Fibroblast of the aortic adventitia (primary cell): ENCODE measurements around the gene OR51A4. TPM values are rescaled to one million over a fixed set of nuclear protein-coding genes. Genes with fewer than 3 reads are reported as not detected.
"Not testable (repeated sequence)": the region's sequence is repeated elsewhere in the genome, so short reads cannot be mapped to it uniquely, and the experiment has no call there.

Experiments
- DNase-seq: peaks from one replicate; pipeline ENCODE4 v3.0.0-alpha.2; 2010; ENCODE audit warnings: low read depth
- H3K4me3 ChIP-seq: 2 replicates; pipeline ENCODE4 v1.5.1; 2011; ENCODE audit warnings: low read depth, mild to moderate bottlenecking, control low read depth, low read length, moderate library complexity
- CTCF ChIP-seq: IDR thresholded peaks from 2 replicates; pipeline ENCODE4 v1.5.1; 2011; ENCODE audit warnings: mild to moderate bottlenecking, low read length, control low read depth, inconsistent platforms; ENCODE audit not compliant: insufficient read depth
- total RNA-seq: library from RNA; depleted of rRNA; stranded (reverse); fragments of >200 nt; gene quantifications from 2 replicates; pipeline ENCODE4 v1.2.3, GENCODE V29; 2012; ENCODE audit warnings: low replicate concordance

The OR51A4 gene
- total RNA-seq, 1 donor, result not detected

DNA sequence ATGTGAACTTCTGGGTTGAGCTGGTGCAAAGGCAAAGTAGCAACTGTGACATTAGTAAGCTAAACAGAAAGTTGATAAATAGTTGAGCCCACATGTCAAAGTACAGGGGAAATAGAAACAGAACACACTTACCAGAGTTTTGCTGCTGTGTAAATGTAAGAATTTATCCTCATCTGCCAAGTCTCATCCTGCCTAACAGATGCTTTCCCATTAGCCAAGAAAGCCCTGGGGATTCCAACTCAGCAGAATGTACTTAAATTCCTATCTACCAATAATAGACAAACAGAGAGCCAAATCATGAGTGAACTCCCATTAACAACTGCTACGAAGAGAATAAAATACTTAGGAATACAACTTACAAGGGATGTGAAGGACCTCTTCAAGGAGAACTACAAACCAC is 15.4 kb upstream of the OR51A4 start:
- DNase-seq, result no peak
- no peak overlapping the region for H3K4me3 ChIP-seq
- TF ChIP-seq CTCF, result no peak

GRCh38 chr11:4960877-4961276 is 13.5 kb upstream of the OR51A4 start:
- no peak for TF ChIP-seq CTCF
- no peak overlapping the region for H3K4me3 ChIP-seq
- DNase-seq, result no peak

DNA sequence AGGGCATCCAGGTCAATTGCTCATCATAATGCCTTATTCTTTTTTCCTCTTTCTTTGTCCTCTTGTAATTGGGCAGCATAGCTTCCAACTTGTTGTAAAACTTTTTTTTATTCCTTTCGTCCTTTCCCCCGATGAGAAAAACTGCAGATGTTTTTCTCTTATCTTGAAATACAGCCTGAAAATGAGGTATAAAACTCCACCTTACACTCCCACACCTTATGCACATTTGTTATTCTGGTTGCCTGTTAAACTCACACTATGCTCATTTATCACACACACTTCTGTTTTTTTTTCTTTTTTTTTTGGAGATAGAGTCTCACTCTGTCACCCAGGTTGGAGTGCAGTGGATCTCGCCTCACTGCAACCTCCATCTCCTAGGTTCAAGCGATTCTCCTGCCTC is 10.0 kb upstream of the OR51A4 start:
- no peak overlapping the region for H3K4me3 ChIP-seq
- DNase-seq, result no peak
- no peak for TF ChIP-seq CTCF

GRCh38 chr11:4955613-4956012 is 8.2 kb upstream of the OR51A4 start, which contains the start of gene OR51A2:
Gene OR51A2 (minus strand): TSS chr11:4955713. CDS start chr11:4955713, 0 bp downstream.
- DNase-seq, H3K4me3 ChIP-seq: not testable (repeated sequence)

GRCh38 chr11:4936745-4937144 is 10.7 kb downstream of the OR51A4 start:
- no peak for TF ChIP-seq CTCF

GRCh38 chr11:4932751-4933150 is 14.7 kb downstream of the OR51A4 start:
- no peak for DNase-seq
- H3K4me3 ChIP-seq, result no peak overlapping the region
- TF ChIP-seq CTCF, result no peak

More at GRCh38 chr11:4936745-4937144, 10.7 kb downstream of the OR51A4 start:
- no peak for DNase-seq
- no peak overlapping the region for H3K4me3 ChIP-seq

DNA sequence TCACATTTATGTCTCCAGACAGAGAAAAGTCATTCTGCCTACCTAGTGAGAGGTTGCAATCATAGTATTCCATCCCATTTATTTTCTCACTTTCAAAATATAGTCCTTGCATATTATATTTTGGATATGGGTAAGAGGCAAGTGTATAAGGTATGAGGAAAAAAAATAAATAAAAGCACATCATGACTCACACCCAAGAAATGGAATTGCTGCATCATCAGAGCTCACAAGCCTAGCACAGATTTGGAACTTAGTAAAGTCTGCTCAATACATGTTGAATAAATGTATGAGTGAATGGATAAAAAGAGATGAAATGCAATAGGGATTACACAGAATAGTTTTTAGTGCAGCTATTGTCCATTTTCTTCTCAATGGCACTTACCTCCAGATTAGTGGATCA is 20.8 kb downstream of the OR51A4 start:
- no peak overlapping the region for H3K4me3 ChIP-seq
- TF ChIP-seq CTCF, result no peak
- DNase-seq, result no peak
